IMR-90 (cell line): ENCODE data around the gene DHRS12. TPM values are rescaled to one million over a fixed set of nuclear protein-coding genes. Genes with fewer than 3 reads are reported as not detected.

ENCODE experiments used
- ATAC-seq: fragments of 200-7000 bp; cut with Tn5 transposase; 2 replicates; pipeline ENCODE4 v1.9.1; 2020; ENCODE audit warnings: low read depth, mild to moderate bottlenecking, moderate library complexity
- BruUV-seq: library from RNA; stranded (reverse); fragments of 400-500 nt; replicated peaks from 2 replicates; lab custom pipeline; 2021; lab: Mats Ljungman, UMichigan
- CTCF ChIA-PET: fragments of 300-600 bp; formaldehyde crosslinking; extraction: SDS; loops from one replicate; lab custom pipeline; 2021; ENCODE audit warnings: antibody characterized with exemption; lab: Yijun Ruan, JAX
- POLR2A ChIA-PET: fragments of 300-600 bp; sonication (Branson Sonifier 250); formaldehyde crosslinking; loops from one replicate; lab custom pipeline; 2022; ENCODE audit warnings: antibody characterized with exemption; ENCODE audit not compliant: unreplicated experiment; lab: Charles Lee
- DNase-seq: peaks from one replicate; pipeline ENCODE4 v3.0.0; 2013
- H2AFZ ChIP-seq: replicated peaks from 2 replicates; pipeline ENCODE3; 2013; ENCODE audit warnings: low read length, mild to moderate bottlenecking; ENCODE audit not compliant: poor library complexity
- H2AK5ac ChIP-seq: 2 replicates; pipeline ENCODE4 v1.6.1; 2013; ENCODE audit warnings: low read depth, low read length, inconsistent platforms
- H2AK9ac ChIP-seq: replicated peaks from 2 replicates; pipeline ENCODE3; 2013; ENCODE audit warnings: mild to moderate bottlenecking, low read depth, low read length, moderate library complexity; ENCODE audit not compliant: poor library complexity
- H2BK120ac ChIP-seq: 2 replicates; pipeline ENCODE4 v1.6.1; 2013; ENCODE audit warnings: low read depth, low read length, inconsistent platforms
- H2BK15ac ChIP-seq: 3 replicates; pipeline ENCODE4 v1.6.1; 2013; ENCODE audit warnings: low read depth, low read length, inconsistent platforms
- H2BK20ac ChIP-seq: 2 replicates; pipeline ENCODE4 v1.6.1; 2013; ENCODE audit warnings: low read depth, mild to moderate bottlenecking, inconsistent platforms, low read length, moderate library complexity
- H2BK5ac ChIP-seq: 2 replicates; pipeline ENCODE4 v1.6.1; 2013; ENCODE audit warnings: mild to moderate bottlenecking, low read depth, low read length, inconsistent platforms; ENCODE audit not compliant: poor library complexity, severe bottlenecking
- H3K14ac ChIP-seq: replicated peaks from 2 replicates; pipeline ENCODE4 v1.6.1; 2013; ENCODE audit warnings: low read depth, low read length, inconsistent platforms
- H3K18ac ChIP-seq: 2 replicates; pipeline ENCODE4 v1.6.1; 2013; ENCODE audit warnings: low read depth, low read length, control low read depth
- H3K23ac ChIP-seq: 2 replicates; pipeline ENCODE4 v1.6.1; 2013; ENCODE audit warnings: low read depth, low read length, inconsistent platforms
- H3K27ac ChIP-seq: 2 replicates; pipeline ENCODE4 v1.5.1; 2013; ENCODE audit warnings: mild to moderate bottlenecking, control low read depth, low read length; ENCODE audit not compliant: insufficient read depth
- H3K27me3 ChIP-seq: 2 replicates; pipeline ENCODE4 v1.6.1; 2013; ENCODE audit warnings: low read length; ENCODE audit not compliant: control insufficient read depth, insufficient read depth
- H3K36me3 ChIP-seq: 2 replicates; pipeline ENCODE4 v1.6.1; 2013; ENCODE audit warnings: low read length, mixed read lengths; ENCODE audit not compliant: control insufficient read depth, insufficient read depth
- H3K4ac ChIP-seq: 2 replicates; pipeline ENCODE4 v1.6.1; 2013; ENCODE audit warnings: low read depth, low read length, inconsistent platforms
- H3K4me1 ChIP-seq: 2 replicates; pipeline ENCODE4 v1.6.1; 2013; ENCODE audit warnings: low read length, mixed read lengths; ENCODE audit not compliant: control insufficient read depth, insufficient read depth
- H3K4me2 ChIP-seq: 2 replicates; pipeline ENCODE4 v1.6.1; 2013; ENCODE audit warnings: low read depth, mild to moderate bottlenecking, control low read depth, low read length, moderate library complexity
- H3K4me3 ChIP-seq: 2 replicates; pipeline ENCODE4 v1.5.1; 2013; ENCODE audit warnings: low read depth, mild to moderate bottlenecking, control low read depth, low read length, moderate library complexity; ENCODE audit not compliant: insufficient read depth
- H3K56ac ChIP-seq: 2 replicates; pipeline ENCODE4 v1.6.1; 2013; ENCODE audit warnings: low read length, inconsistent platforms; ENCODE audit not compliant: insufficient read depth; ENCODE audit errors: extremely low read depth
- H3K79me1 ChIP-seq, 2 experiments: 2 replicates each; pipeline ENCODE4 v1.6.1; 2013; ENCODE audit warnings: low read length in 2 of 2, inconsistent platforms in 1 of 2, low read depth in 1 of 2
- H3K9ac ChIP-seq: 2 replicates; pipeline ENCODE4 v1.6.1; 2013; ENCODE audit warnings: low read depth, low read length, control low read depth
- H3K9me1 ChIP-seq: 2 replicates; pipeline ENCODE4 v1.6.1; 2013; ENCODE audit warnings: low read length, inconsistent platforms; ENCODE audit not compliant: insufficient read depth
- H3K9me3 ChIP-seq: 2 replicates; pipeline ENCODE4 v1.6.1; 2013; ENCODE audit warnings: low read length; ENCODE audit not compliant: control insufficient read depth, insufficient read depth
- H4K20me1 ChIP-seq: 2 replicates; pipeline ENCODE4 v1.6.1; 2013; ENCODE audit warnings: low read length, inconsistent platforms; ENCODE audit not compliant: insufficient read depth
- H4K5ac ChIP-seq: 2 replicates; pipeline ENCODE4 v1.6.1; 2013; ENCODE audit warnings: mild to moderate bottlenecking, low read depth, low read length, control low read depth
- H4K8ac ChIP-seq, 2 experiments: 2 replicates each; pipeline ENCODE4 v1.6.1; 2013; ENCODE audit warnings: low read depth in 2 of 2, low read length in 2 of 2, control low read depth in 1 of 2, inconsistent platforms in 1 of 2
- H4K91ac ChIP-seq: 2 replicates; pipeline ENCODE4 v1.6.1; 2013; ENCODE audit warnings: low read depth, low read length, inconsistent platforms; ENCODE audit not compliant: insufficient read depth
- CHD1 ChIP-seq: IDR thresholded peaks from 2 replicates; pipeline ENCODE4 v1.6.1; 2012; ENCODE audit warnings: low read depth, low read length, improper control_type of control experiment
- ELK1 ChIP-seq: fragments of 150-350 bp; IDR thresholded peaks from 2 replicates; pipeline ENCODE4 v1.6.1; 2016; ENCODE audit warnings: low read depth, mild to moderate bottlenecking, low read length, moderate library complexity, borderline replicate concordance
- FOS ChIP-seq: fragments of 150-350 bp; IDR thresholded peaks from 2 replicates; pipeline ENCODE4 v1.6.1; 2016; ENCODE audit warnings: low read depth, low read length
- MAFK ChIP-seq: IDR thresholded peaks from 2 replicates; pipeline ENCODE4 v1.6.1; 2012; ENCODE audit warnings: low read depth, low read length, improper control_type of control experiment
- MXI1 ChIP-seq: IDR thresholded peaks from 2 replicates; pipeline ENCODE4 v1.6.1; 2012; ENCODE audit warnings: low read depth, mild to moderate bottlenecking, low read length, moderate library complexity, borderline replicate concordance
- POLR2A ChIP-seq: IDR thresholded peaks from 2 replicates; pipeline ENCODE4 v1.6.1; 2012; ENCODE audit warnings: mild to moderate bottlenecking, low read depth, low read length
- RAD21 ChIP-seq: IDR thresholded peaks from 2 replicates; pipeline ENCODE4 v1.6.1; 2012; ENCODE audit warnings: low read length, improper control_type of control experiment
- RFX5 ChIP-seq: IDR thresholded peaks from 2 replicates; pipeline ENCODE4 v1.8.0; 2012; ENCODE audit warnings: low read depth, mild to moderate bottlenecking, low read length, moderate library complexity
- SMC3 ChIP-seq: fragments of 150-350 bp; IDR thresholded peaks from 2 replicates; pipeline ENCODE4 v1.6.1; 2016; ENCODE audit warnings: low read depth, mild to moderate bottlenecking, antibody characterized with exemption, low read length, moderate library complexity
- WGBS, 2 experiments: methylation state at CpG; one replicate each; pipeline versions ENCODE4 v1.1.5 to v1.1.7; 2013; ENCODE audit warnings: missing lambda C conversion rate in 2 of 2; ENCODE audit not compliant: insufficient read length in 1 of 2; ENCODE audit errors: extremely low coverage in 2 of 2; 5-methylcytosine and 5-hydroxymethylcytosine counted together
- dilution Hi-C: fragments of 300-500 bp; cut with HindIII; formaldehyde crosslinking; loops from one replicate; pipeline ENCODE4 v1.14.3; 2018; ENCODE audit warnings: low sequenced_read_pairs; ENCODE audit not compliant: unreplicated experiment
- in situ Hi-C: fragments of 300-500 bp; cut with MboI; formaldehyde crosslinking; loops from 3 replicates; pipeline ENCODE4 v1.14.3; 2019; ENCODE audit warnings: low sequenced_read_pairs, inconsistent platforms, mixed read lengths
- intact Hi-C: fragments of 100-400 bp; cut with micrococcal nuclease; formaldehyde crosslinking; loops from 2 replicates; pipeline ENCODE4 v1.10.0; 2022
- polyA plus RNA-seq, 3 experiments: library from polyadenylated mRNA; depleted of rRNA; stranded (reverse); fragments of >200 nt; gene quantifications; 2 replicates each; pipeline ENCODE4 v1.2.3, GENCODE V29; 2012; ENCODE audit warnings: low replicate concordance in 1 of 3
- total RNA-seq: library from RNA; depleted of rRNA; stranded (reverse); fragments of >200 nt; gene quantifications from 2 replicates; pipeline ENCODE4 v1.2.3, GENCODE V29; 2012

DHRS12 gene
- total and polyA plus RNA-seq, 2 of the 4 experiments (the other 2 are of a cell fraction), result 1.3 to 1.6 TPM

DNA sequence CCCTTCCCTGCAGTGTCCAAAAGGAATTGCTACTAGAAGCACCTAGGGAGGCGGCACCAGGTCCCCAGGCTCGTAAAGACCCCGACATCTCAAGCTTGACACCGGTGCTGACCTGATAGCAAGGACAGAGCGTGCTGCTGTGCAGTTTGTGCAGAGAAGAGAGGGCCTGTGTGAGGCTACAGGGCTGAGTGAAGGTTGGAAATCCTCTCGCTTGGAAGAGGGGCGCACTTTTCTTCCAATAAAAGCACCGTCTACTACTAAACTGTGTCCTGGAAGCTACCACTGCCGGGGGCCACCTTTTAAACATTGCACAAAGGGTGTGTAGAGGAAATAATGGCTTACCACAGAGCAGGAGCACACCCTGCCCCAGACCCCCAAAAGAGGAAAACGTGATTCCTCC, 30.0 kb upstream of the DHRS12 start:
- WGBS, 2 experiments, result 90% methylated on average over 2 of the region's 10 CpGs; no CpG with 5 or more reads in 1 of the 2 experiments
- Histone ChIP-seq H3K27ac (no peak overlapping the region), H3K9me1 (no peaks in the 10 kb centered on the region), H3K4me2 (no peak overlapping the region), H4K91ac (no peak overlapping the region), H3K56ac (no peak overlapping the region), H3K4ac (no peak overlapping the region), H3K9ac (no peak overlapping the region), H3K14ac (no peak overlapping the region), H3K79me1 (no peaks in the 10 kb centered on the region), H3K27me3 (peaks cover 41% of the 10 kb centered on the region), H4K20me1 (no peaks in the 10 kb centered on the region), H4K8ac (no peak overlapping the region), H2AFZ (no peak overlapping the region), H3K9me3 (no peaks in the 10 kb centered on the region), H4K5ac (no peak overlapping the region), H2AK9ac (no peak overlapping the region), H3K4me1 (no peaks in the 10 kb centered on the region), H2BK120ac (no peak overlapping the region), H3K18ac (no peak overlapping the region), H2AK5ac (no peak overlapping the region), H3K23ac (no peak overlapping the region), H3K36me3 (no peaks in the 10 kb centered on the region), H2BK5ac (no peak overlapping the region), H2BK15ac (no peak overlapping the region), H2BK20ac (no peak overlapping the region), H3K4me3 (no peak overlapping the region)
- TF ChIP-seq RAD21, result no peak
- TF ChIP-seq MAFK, result no peak
- TF ChIP-seq MXI1, result no peak
- TF ChIP-seq ELK1, result no peak
- TF ChIP-seq POLR2A, result no peak
- TF ChIP-seq RFX5, result no peak
- no peak for TF ChIP-seq SMC3
- TF ChIP-seq CHD1, result no peak
- no peak for TF ChIP-seq FOS
- no peak for ATAC-seq
- DNase-seq, result no peak
- dilution Hi-C loops (no loop called here), in situ Hi-C loops (no loop called here), intact Hi-C loops (loop anchor here (5.0 kb wide), 1 partner anchor 293 kb away; the partner anchor contains the start of gene NEK5)
- BruUV-seq, result no TSS peak
- ChIA-PET CTCF (no interaction called here), POLR2A (no interaction called here)
